Right hindlimb (tissue), 1 donor: ENCODE data around the gene CDON.
"Not testable (repeated sequence)": the region's sequence is repeated elsewhere in the genome, so short reads cannot be mapped to it uniquely, and the experiment has no call there.

Experiments
- DNase-seq: peaks from one replicate; pipeline ENCODE4 v3.0.0-alpha.2; 2018

The CDON gene

DNA sequence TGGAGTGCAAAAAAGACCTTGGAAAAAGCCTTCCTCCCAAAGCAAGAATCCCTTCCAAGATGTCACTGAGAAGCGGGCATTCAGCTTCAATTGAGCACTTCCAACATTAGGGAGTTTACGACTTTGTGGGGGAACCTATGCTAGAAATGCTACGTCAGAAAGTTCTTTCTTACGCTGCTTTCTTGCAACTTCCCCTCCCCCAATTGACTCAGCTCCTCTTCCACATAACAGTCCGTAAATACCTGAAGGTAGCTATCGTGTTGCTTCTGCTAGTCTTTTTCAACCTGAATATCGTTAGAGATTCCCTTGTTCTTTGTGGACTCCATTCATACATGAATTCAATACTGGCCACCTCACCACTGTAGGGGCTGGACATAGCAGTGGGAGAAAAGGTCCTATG lies 69.8 kb downstream of the CDON start:
- no peak for DNase-seq

GRCh38 chr11:125990244-125990643 lies 72.4 kb downstream of the CDON start:
- DNase-seq, result no peak

DNA sequence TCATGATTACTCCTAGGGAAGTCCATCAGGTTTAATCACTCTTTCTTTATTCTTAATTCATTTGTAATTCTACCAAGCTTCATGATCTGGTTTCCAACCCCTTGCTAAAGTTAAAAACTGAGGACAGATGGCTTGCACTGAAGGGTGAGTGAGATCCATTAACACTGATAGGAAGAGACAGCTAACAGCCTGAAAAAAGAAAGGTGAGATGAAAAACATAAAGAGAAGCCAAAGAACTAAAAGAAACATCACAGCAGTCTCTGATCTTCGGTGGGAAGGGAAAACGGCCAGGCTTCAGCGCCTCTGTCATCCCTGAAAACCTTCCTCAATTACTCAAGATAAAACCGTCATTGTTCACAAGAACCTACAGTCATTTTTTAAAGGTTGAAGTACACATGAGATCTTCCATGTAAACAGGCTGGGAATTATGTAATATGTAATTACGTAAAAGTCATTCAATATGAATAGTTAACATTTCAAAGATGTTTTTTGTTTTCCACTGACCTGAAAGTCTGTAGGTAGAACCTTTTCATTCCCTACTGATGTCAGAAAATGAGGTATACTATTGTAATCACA lies 75.5 kb downstream of the CDON start:
- DNase-seq, result no peak

DNA sequence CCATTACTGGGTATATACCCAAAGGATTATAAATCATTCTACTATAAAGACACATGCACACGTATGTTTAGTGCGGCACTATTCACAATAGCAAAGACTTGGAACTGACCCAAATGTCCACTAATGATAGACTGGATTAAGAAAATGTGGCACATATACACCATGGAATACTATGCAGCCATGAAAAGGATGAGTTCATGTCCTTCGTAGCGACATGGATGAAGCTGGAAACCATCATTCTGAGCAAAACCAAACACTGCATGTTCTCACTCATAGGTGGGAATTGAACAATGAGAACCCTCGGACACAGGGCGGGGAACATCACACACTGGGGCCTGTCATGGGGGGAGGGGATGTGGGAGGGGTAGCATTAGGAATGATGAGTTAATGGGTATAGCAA lies 76.7 kb downstream of the CDON start:
- DNase-seq, result not testable (repeated sequence)

DNA sequence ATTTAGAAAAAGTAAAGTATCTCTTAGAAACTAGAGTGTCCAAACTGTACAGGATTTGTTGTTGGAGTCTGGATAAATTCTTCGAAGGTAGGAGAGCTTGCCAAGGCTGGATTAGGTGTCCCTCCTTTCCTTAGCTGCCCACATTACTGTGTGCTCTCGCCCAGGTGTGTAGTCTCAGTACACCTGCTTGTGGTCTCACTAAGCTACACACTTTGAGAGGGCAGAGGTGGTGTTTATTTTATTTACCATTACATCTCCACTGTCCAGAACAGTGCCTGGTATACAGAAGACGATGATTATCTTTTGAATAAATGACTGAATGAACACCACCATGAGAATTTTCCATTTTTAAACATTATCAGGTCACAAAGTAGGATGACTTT lies 80.3 kb downstream of the CDON start:
- no peak for DNase-seq

DNA sequence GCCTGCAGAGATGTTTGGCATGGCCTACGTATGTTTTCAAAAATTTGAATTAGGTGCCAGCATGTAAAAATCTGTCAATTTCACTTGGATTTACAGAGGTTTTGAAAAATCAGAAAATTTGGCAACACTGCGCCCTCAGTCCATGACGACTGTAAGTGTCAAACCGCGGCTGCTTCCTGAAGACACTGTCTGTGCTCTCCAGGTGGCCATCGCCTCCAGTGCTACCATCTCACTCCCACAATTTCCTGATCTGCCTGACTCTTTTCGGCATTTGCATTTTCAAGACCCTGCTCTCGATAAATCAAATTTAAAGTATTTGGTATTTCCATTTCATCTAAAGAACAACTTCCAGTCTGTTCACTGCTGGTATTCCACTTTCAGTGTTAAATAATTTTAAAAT lies 82.2 kb downstream of the CDON start:
- DNase-seq, result no peak

GRCh38 chr11:125979511-125979910 lies 83.2 kb downstream of the CDON start:
- no peak for DNase-seq

DNA sequence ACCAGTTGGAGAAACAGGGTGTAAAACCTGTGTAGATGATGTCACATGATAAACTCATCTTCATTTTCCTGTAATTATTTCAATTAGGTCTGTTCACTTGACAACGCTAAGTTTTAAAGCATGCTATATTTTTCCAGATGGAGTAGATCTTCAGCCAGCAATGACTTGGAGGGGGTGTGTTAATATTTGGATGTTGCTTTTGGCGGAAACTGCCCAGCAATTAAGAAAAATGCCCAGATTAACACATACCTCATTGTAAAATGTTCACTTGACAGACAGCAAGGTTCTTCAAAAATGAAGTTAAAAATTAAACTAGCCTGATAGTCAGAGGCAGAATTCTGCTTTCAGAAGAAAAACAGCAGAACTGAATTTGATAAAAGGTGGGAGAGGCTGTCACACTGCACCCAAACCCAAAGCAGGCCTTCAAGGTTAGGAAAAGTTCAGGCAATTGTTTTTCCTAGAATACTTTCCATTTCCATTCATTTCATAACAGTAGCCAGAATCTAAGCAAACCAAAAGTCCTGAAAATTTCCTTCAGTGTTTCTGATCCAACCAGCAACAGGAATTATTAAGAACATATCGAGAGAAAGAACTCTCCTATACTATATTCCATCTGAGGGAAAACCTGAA lies 83.8 kb downstream of the CDON start:
- DNase-seq, result no peak

DNA sequence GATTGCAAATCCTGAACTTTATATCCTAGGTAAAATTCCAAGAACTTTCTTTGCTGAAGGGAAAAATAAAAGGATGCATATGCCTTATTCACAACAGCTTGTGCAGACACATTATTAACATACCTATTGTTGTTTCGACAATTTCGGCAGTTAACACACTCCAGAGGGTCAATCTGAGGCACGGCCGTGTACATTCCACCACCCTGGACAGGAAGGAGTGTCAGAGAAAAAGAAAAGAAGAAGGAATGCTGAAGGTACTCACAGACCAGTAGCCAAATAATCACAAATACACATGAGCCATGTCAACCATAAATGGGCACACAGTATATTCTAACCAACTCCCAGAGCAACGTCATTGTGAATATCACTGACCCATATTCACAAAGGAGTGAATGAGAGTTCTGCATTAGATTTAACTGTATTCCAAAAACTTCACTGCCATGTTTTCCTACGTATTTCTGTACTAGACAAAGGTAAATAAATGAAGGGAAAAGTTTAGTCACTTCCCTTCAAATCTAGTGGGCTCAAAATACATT lies 84.4 kb downstream of the CDON start:
- DNase-seq, result no peak

DNA sequence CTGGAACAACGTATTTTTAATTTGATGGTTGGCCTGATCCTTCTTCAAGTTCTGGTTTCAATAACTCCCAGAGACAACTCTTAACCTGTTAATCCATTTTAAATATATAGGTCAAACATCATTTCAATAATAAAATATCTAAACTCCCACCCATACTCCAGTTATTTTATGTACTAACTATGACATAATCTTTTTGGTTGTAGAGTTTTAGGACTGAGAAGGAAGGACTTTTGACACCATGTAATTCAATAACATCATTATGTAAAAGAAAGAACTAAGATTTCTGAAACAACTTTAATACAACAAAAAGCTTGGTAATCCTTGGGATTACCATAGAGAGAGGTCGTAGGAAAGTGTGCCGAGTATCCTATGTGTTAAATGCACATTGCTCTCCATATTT lies 85.3 kb downstream of the CDON start:
- no peak for DNase-seq

- no peak for DNase-seq
Observed at GRCh38 chr11:125976156-125976555, 86.5 kb downstream of the CDON start.

GRCh38 chr11:125975634-125976033 lies 87.0 kb downstream of the CDON start:
- no peak for DNase-seq

GRCh38 chr11:125974284-125974683 lies 88.4 kb downstream of the CDON start:
- no peak for DNase-seq

- DNase-seq, result no peak
Observed at GRCh38 chr11:125971618-125972017, 91.0 kb downstream of the CDON start.

GRCh38 chr11:125968354-125968753 lies 94.3 kb downstream of the CDON start:
- DNase-seq, result no peak

DNA sequence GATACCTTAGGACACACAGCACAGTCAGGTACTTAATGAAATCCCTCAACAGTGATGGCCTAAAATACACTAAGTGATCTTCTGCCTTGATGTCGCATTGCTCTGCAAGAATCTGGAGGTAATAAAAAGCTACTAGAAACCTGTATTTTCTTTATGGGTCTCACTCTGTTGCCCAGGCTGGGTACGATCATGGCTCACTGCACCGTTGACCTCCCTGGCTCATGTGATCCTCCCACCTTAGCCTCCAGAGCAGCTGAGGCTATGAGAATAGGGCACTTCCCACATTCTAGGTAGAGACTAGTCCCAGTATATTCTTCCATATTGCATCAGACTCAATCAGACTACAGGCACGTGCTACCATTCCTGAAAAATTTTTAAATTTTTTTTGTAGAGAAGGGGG lies 95.2 kb downstream of the CDON start:
- DNase-seq, result no peak

DNA sequence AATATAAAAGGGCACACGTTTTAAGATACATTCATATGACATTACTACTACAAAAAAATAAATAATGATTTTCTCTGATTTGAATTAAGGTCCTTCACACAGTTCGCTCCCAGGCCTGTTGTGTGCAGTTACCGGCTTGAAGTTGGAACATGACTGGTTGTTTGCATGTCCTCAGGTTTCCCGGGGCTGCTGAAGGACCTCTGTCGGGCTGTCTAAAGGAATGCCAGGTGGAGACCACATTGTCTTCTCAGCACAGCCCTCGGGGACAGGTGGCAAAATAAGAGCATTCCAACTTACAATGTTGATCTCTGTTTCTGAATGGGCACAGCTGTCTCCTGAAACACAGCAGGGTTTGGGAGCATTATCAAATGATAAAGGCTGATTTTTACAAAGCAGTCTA lies 101.9 kb downstream of the CDON start:
- no peak for DNase-seq

DNA sequence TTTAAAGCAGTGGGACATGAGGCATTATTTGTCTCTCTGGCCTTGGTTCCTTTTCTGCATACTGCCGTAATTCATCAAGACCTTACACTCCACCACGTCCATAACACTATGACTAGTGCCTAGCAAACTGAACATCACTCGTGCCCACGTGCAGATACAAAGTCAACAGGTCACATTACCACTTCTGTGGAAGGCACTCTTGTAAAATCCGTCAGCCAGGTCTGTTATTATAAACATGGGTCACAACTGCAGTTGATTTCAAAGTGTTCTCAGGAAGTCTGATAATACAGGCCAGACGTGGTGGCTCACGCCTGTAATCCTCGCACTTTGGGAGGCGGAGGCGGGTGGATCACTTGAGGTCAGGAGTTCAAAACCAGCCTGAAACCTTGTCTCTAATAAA lies 102.7 kb downstream of the CDON start:
- DNase-seq, result peak; percentile 11

DNA sequence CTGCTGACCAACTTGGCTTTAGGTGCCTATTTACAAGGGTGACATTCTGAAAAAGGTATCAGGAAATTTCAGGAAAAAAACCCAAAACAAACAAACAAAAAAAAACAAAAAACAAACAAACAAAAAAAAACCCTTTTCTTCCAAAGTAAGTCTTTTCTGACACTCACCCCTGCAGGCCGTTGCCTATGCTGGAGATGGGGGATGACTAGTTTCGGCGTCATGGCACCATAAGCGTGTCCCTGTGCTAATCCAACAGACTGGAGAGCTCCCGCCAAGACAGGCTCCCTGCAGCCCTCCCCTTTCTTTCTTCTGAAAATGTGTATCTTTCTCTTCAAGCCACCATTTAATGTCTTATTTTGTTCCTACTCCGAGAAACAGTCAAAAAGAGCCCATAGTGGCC lies 103.2 kb downstream of the CDON start:
- peak; percentile 18 for DNase-seq

GRCh38 chr11:125958872-125959400 lies 103.7 kb downstream of the CDON start:
- DNase-seq, result peak; percentile 18

- DNase-seq, result peak; percentile 31
Observed at GRCh38 chr11:125957618-125958332, 104.9 kb downstream of the CDON start.

DNA sequence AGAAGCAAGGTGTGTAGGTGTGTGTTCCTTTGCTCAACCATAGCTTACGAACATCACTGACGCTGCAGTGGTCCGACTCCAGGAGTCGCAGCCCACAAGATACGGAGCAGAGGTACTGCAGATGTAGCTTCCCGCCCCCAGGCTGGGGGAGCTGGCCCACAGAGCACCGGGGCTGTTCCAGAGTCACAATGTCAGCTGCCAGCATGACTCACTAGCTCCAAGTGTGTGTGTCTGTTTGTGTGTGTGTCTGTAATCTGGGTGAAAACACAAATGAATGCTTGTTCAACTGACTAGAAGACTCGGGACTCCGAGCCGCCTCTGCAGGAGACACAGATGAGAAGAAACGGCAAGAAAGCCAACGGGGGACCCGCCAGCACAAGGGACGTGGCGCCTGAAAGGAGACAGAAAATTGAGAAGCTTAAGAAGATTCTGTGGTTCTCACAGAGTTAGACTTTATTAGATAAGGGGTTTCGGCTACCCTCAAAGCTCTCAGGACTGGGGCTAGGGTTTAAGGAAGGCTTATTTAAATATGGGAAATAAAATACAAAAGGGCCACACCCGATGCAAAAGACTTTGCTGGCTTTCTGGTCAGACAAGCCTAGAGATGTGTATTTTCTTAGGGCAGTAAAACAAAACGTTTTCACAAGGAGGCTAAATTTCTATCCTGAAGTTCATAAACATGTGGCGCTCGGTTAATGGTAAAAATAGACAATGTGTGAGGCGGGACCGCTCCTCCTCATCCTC lies 106.1 kb downstream of the CDON start:
- peak; percentile 48 for DNase-seq

DNA sequence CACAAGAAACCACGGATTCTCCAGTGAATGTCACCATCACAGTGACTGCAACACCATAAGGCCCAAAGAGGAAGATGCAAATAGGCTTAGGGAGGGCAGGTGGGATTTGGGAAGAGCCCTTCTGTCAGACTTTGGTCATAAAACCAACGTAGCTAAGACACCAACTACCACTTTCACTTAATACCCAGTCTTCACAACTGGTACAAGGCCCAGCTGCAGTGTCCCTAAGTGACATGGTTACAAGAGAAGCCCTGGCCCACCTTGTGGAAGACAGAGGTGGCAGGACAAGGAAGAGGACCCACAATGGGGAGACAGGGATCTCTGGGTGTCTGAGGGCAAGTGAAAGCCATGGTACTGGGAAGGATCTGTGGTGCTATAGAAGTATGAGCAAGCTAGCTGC lies 106.8 kb downstream of the CDON start:
- no peak for DNase-seq
